Measurements from ENCODE around the gene KCNG2. TPM values are rescaled to one million over a fixed set of nuclear protein-coding genes. Genes with fewer than 3 reads are reported as not detected.

Gene KCNG2
- total and polyA plus RNA-seq, 2 of the 8 experiments (the other 6 are each of a cell fraction or from before 2014, with no cell fraction given) = 0.19 to 0.74 TPM

DNA sequence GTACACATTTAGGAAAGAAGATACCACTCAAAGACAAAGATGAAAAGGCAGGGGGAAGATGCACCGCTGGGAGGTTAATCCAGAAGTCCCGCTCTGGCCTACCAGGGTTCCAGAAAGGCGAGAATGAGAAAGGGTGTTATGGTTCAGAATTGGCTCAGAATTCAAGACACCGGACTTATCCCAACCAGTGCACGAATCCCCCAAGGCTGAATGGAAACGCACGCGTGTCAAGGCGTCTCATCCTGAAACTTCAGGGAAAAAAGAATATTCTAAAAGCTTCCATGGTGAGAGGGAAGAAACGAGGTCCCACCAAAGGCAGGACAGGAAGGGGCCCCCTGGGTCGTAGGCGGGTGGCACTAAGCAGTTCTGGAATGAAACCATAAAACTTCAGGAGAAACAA lies 81.8 kb downstream of the KCNG2 start:
- H2BK5ac ChIP-seq (ENCODE audit: low read depth, low read length) = no peak overlapping the region
- peaks cover 0 to 2% of the 10 kb centered on the region in 2 experiments for H4K20me1 ChIP-seq (replicated peaks in 1 of 2; ENCODE audit: control insufficient read depth in 1 of 2, insufficient read depth in 2 of 2, low read length in 2 of 2)
- H3K79me1 ChIP-seq (ENCODE audit: low read depth, low read length) = no peaks in the 10 kb centered on the region; the same call in 1 of the 2 replicates
- H3K36me3 ChIP-seq (ENCODE audit: control insufficient read depth in 2 of 4, insufficient read depth in 4 of 4, low read length in 3 of 4) = no peaks in the 10 kb centered on the region
- H3K79me2 ChIP-seq (ENCODE audit: control insufficient read depth in 1 of 2, insufficient read depth in 2 of 2, low read length in 2 of 2) = no peaks in the 10 kb centered on the region
- no peak overlapping the region for H3K18ac ChIP-seq (ENCODE audit: extremely low read depth, low read length)
- no peak overlapping the region for H3K4me3 ChIP-seq (ENCODE audit: extremely low read depth in 1 of 4, insufficient read depth in 2 of 4, low read depth in 3 of 4, low read length in 4 of 4)
- H3K23ac ChIP-seq (ENCODE audit: insufficient read length) = no peak overlapping the region
- no peak for FAIRE-seq
- H3K9me3 ChIP-seq (ENCODE audit: insufficient read depth in 2 of 2, low read depth in 1 of 2, low read length in 1 of 2) = no peaks in the 10 kb centered on the region; a peak in 1 of 4 replicates
- ChIA-PET POLR2A (ENCODE audit: partially characterized antibody) (no interaction called here), CTCF (ENCODE audit: partially characterized antibody) (no interaction called here)
- no peak overlapping the region for H4K5ac ChIP-seq (ENCODE audit: insufficient read length, low read depth, low read length)
- no peak overlapping the region for H3K14ac ChIP-seq (ENCODE audit: insufficient read length)
- H3K27me3 ChIP-seq (replicated peaks in 1 of 4; ENCODE audit: control insufficient read depth in 3 of 4, extremely low read depth in 1 of 4, insufficient read depth in 3 of 4, low read length in 3 of 4) = no peaks in the 10 kb centered on the region
- WGBS, 2 experiments (ENCODE audit: extremely low coverage in 1 of 2, insufficient coverage in 1 of 2, insufficient read length in 1 of 2, insufficient replicate concordance in 2 of 2, low coverage in 1 of 2, low lambda C conversion rate in 2 of 2, missing lambda C conversion rate in 1 of 2) = 97% methylated on average over 12 of the region's 12 CpGs; no CpG with 5 or more reads in 1 of the 2 experiments
- TF ChIP-seq ASH2L (IDR thresholded peaks at IDR 0.05; ENCODE audit: low read length) (no peak), POLR2A (IDR thresholded peaks at IDR 0.05; ENCODE audit: control extremely low read depth in 1 of 2, low read depth in 2 of 2, low read length in 2 of 2) (no peak), EGR1 (IDR thresholded peaks at IDR 0.05; ENCODE audit: borderline replicate concordance, low read depth, low read length) (no peak), TBP (IDR thresholded peaks at IDR 0.05; ENCODE audit: low read depth, low read length) (no peak), TAF7 (optimal IDR thresholded peaks at IDR 0.05; ENCODE audit: borderline replicate concordance, low read depth, low read length) (no peak)
- TF ChIP-seq, protein P1, sequence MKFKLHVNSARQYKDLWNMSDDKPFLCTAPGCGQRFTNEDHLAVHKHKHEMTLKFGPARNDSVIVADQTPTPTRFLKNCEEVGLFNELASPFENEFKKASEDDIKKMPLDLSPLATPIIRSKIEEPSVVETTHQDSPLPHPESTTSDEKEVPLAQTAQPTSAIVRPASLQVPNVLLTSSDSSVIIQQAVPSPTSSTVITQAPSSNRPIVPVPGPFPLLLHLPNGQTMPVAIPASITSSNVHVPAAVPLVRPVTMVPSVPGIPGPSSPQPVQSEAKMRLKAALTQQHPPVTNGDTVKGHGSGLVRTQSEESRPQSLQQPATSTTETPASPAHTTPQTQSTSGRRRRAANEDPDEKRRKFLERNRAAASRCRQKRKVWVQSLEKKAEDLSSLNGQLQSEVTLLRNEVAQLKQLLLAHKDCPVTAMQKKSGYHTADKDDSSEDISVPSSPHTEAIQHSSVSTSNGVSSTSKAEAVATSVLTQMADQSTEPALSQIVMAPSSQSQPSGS (IDR thresholded peaks at IDR 0.05; ENCODE audit: low read length) = no peak
- TF ChIP-seq, protein P2, sequence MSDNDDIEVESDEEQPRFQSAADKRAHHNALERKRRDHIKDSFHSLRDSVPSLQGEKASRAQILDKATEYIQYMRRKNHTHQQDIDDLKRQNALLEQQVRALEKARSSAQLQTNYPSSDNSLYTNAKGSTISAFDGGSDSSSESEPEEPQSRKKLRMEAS (IDR thresholded peaks at IDR 0.05) = no peak
- no peak overlapping the region for H3K27ac ChIP-seq (ENCODE audit: low read depth, low read length)
- H3K4ac ChIP-seq (replicated peaks; ENCODE audit: insufficient read length, low read depth, low read length) = no peak overlapping the region
- no peak overlapping the region for H2BK12ac ChIP-seq (ENCODE audit: low read depth, low read length)
- H3K9ac ChIP-seq (replicated peaks in 1 of 4; ENCODE audit: extremely low read depth in 1 of 4, low read depth in 3 of 4, low read length in 3 of 4) = no peak overlapping the region
- no peak for DNase-seq (ENCODE audit: low read depth in 1 of 2, low spot score in 2 of 2)
- no peak overlapping the region for H3K56ac ChIP-seq (replicated peaks; ENCODE audit: insufficient read length, low read depth, low read length)
- no peak overlapping the region for H2AK5ac ChIP-seq (ENCODE audit: low read depth, low read length)
- no peak overlapping the region for H2BK15ac ChIP-seq (ENCODE audit: low read length)
- H4K91ac ChIP-seq (replicated peaks; ENCODE audit: insufficient read length, low read length) = no peak overlapping the region
- H2BK120ac ChIP-seq (replicated peaks; ENCODE audit: low read depth, low read length) = no peak overlapping the region
- H3K23me2 ChIP-seq (ENCODE audit: low read depth, low read length) = no peaks in the 10 kb centered on the region
- no peaks in the 10 kb centered on the region; a peak in 1 of 7 replicates for H3K4me1 ChIP-seq (replicated peaks in 1 of 4; ENCODE audit: control insufficient read depth in 3 of 4, insufficient read depth in 4 of 4, low read length in 3 of 4)
- no peak overlapping the region for H4K8ac ChIP-seq (ENCODE audit: extremely low read depth, insufficient read depth, low read length)
- H2AFZ ChIP-seq (ENCODE audit: low read length) = no peak overlapping the region
- no peak overlapping the region for H2BK20ac ChIP-seq (ENCODE audit: low read length)
- H3K4me2 ChIP-seq (ENCODE audit: insufficient read depth in 1 of 2, low read depth in 2 of 2, low read length in 2 of 2) = no peak overlapping the region

Measured in H1 (cell line).